HEK293T (cell line): ENCODE data around the gene MAGEF1.

ENCODE experiments used
- CTCF ChIA-PET: fragments of 350-600 bp; formaldehyde crosslinking; extraction: SDS; loops from one replicate; lab custom pipeline; 2021; ENCODE audit warnings: antibody characterized with exemption, inconsistent platforms; lab: Yijun Ruan, JAX
- POLR2A ChIA-PET: fragments of 350-600 bp; formaldehyde crosslinking; extraction: SDS; loops from one replicate; lab custom pipeline; 2020; ENCODE audit warnings: antibody characterized with exemption, inconsistent platforms; lab: Yijun Ruan, JAX
- DNase-seq: peaks from one replicate; pipeline ENCODE4 v3.0.0; 2012; ENCODE audit warnings: mixed read lengths; ENCODE audit errors: extremely low spot score
- ARNT ChIP-seq: fragments of 450-650 bp; IDR thresholded peaks from 2 replicates; pipeline ENCODE4 v1.6.1; 2017; ENCODE audit warnings: mild to moderate bottlenecking
- BHLHE40 ChIP-seq: fragments of 450-650 bp; IDR thresholded peaks from 2 replicates; pipeline ENCODE4 v1.6.1; 2016; ENCODE audit warnings: mild to moderate bottlenecking, moderate library complexity, borderline replicate concordance
- CTBP1 ChIP-seq: fragments of 450-650 bp; IDR thresholded peaks from 2 replicates; pipeline ENCODE4 v1.6.1; 2016; ENCODE audit warnings: borderline replicate concordance
- ELF4 ChIP-seq: fragments of 450-650 bp; IDR thresholded peaks from 2 replicates; pipeline ENCODE4 v1.6.1; 2017; ENCODE audit warnings: antibody characterized with exemption
- FOXA1 ChIP-seq: fragments of 450-650 bp; IDR thresholded peaks from 2 replicates; pipeline ENCODE4 v1.6.1; 2016; ENCODE audit warnings: mild to moderate bottlenecking
- FOXK2 ChIP-seq: fragments of 450-650 bp; IDR thresholded peaks from 2 replicates; pipeline ENCODE4 v1.6.1; 2016; ENCODE audit warnings: mild to moderate bottlenecking
- FOXM1 ChIP-seq: fragments of 450-650 bp; IDR thresholded peaks from 2 replicates; pipeline ENCODE4 v1.6.1; 2017; ENCODE audit warnings: mild to moderate bottlenecking, borderline replicate concordance
- HDGF ChIP-seq: fragments of 450-650 bp; IDR thresholded peaks from 2 replicates; pipeline ENCODE4 v1.6.1; 2017; ENCODE audit warnings: antibody characterized with exemption, borderline replicate concordance
- L3MBTL2 ChIP-seq: fragments of 450-650 bp; conservative IDR thresholded peaks from 2 replicates; pipeline ENCODE4 v1.6.1; 2016; ENCODE audit warnings: mild to moderate bottlenecking
- LEF1 ChIP-seq: fragments of 450-650 bp; IDR thresholded peaks from 2 replicates; pipeline ENCODE4 v1.6.1; 2017; ENCODE audit warnings: mild to moderate bottlenecking, borderline replicate concordance
- NFRKB ChIP-seq: fragments of 450-650 bp; IDR thresholded peaks from 2 replicates; pipeline ENCODE4 v1.6.1; 2016; ENCODE audit warnings: mild to moderate bottlenecking, moderate library complexity
- PKNOX1 ChIP-seq: fragments of 450-650 bp; IDR thresholded peaks from 2 replicates; pipeline ENCODE4 v1.6.1; 2016
- SP1 ChIP-seq: fragments of 450-650 bp; IDR thresholded peaks from 2 replicates; pipeline ENCODE4 v1.6.1; 2017
- SUZ12 ChIP-seq: fragments of 450-650 bp; IDR thresholded peaks from 2 replicates; pipeline ENCODE4 v1.6.1; 2016; ENCODE audit warnings: mild to moderate bottlenecking
- TARDBP ChIP-seq: fragments of 450-650 bp; IDR thresholded peaks from 2 replicates; pipeline ENCODE4 v1.6.1; 2016
- ZNF384 ChIP-seq: fragments of 450-650 bp; IDR thresholded peaks from 2 replicates; pipeline ENCODE4 v1.6.1; 2016

MAGEF1 gene

GRCh38 chr3:184758056-184758455, 46.2 kb upstream of the MAGEF1 start:
- no peak for DNase-seq
- CTCF ChIA-PET, result interaction anchor here (1.1 kb wide), 1 partner anchor 196 kb away, joined by 5 read pairs; the partner anchor contains the start of gene EPHB3
- POLR2A ChIA-PET, result no interaction called here
- TF ChIP-seq FOXA1, result no peak
- no peak for TF ChIP-seq BHLHE40
- TF ChIP-seq NFRKB, result no peak

GRCh38 chr3:184757022-184757651, 45.3 kb upstream of the MAGEF1 start:
- DNase-seq, result no peak
- ChIA-PET CTCF (interaction anchor here (1.1 kb wide), 1 partner anchor 196 kb away, joined by 5 read pairs; the partner anchor contains the start of gene EPHB3), POLR2A (no interaction called here)
- TF ChIP-seq SP1 (no peak), FOXA1 (no peak), CTBP1 (no peak), ARNT (no peak), BHLHE40 (no peak), SUZ12 (no peak), ELF4 (no peak), FOXM1 (no peak), PKNOX1 (no peak), L3MBTL2 (no peak), FOXK2 (no peak), LEF1 (no peak), HDGF (no peak), ZNF384 (no peak), NFRKB (no peak), TARDBP (no peak)

- POLR2A ChIA-PET, result no interaction called here
- no peak for DNase-seq
- CTCF ChIA-PET, result interaction anchor here (1.5 kb wide), 1 partner anchor 9 kb away, joined by 4 read pairs; no protein-coding TSS in a partner anchor
- TF ChIP-seq ELF4, result no peak
- TF ChIP-seq FOXA1, result no peak
- TF ChIP-seq SP1, result no peak
- no peak for TF ChIP-seq FOXM1
- TF ChIP-seq BHLHE40, result no peak
- TF ChIP-seq PKNOX1, result no peak
- no peak for TF ChIP-seq ZNF384
- TF ChIP-seq L3MBTL2, result no peak
- no peak for TF ChIP-seq FOXK2
These were observed 44.5 kb upstream of the MAGEF1 start for GRCh38 chr3:184756151-184757021.

- DNase-seq, result no peak
- ChIA-PET POLR2A (no interaction called here), CTCF (interaction anchor here (1.5 kb wide), 1 partner anchor 10 kb away, joined by 4 read pairs; no protein-coding TSS in a partner anchor)
- TF ChIP-seq FOXA1 (no peak), CTBP1 (no peak), ARNT (no peak), LEF1 (no peak), FOXM1 (no peak), TARDBP (no peak), ELF4 (no peak), L3MBTL2 (no peak), ZNF384 (no peak), SP1 (no peak), FOXK2 (no peak)
These were observed 43.5 kb upstream of the MAGEF1 start for GRCh38 chr3:184755315-184755731.

GRCh38 chr3:184752361-184752760, 40.5 kb upstream of the MAGEF1 start:
- CTCF ChIA-PET, result no interaction called here
- no peak for TF ChIP-seq FOXA1
- no peak for TF ChIP-seq PKNOX1
- no peak for TF ChIP-seq LEF1
- TF ChIP-seq BHLHE40, result no peak
- no peak for TF ChIP-seq FOXM1
- TF ChIP-seq SUZ12, result no peak
- TF ChIP-seq L3MBTL2, result no peak
- no peak for TF ChIP-seq ZNF384
- TF ChIP-seq NFRKB, result no peak
- no peak for TF ChIP-seq ELF4
- TF ChIP-seq ARNT, result no peak
- no peak for TF ChIP-seq HDGF
- no peak for TF ChIP-seq CTBP1
- no peak for TF ChIP-seq FOXK2
- no peak for TF ChIP-seq TARDBP
- TF ChIP-seq SP1, result no peak
- POLR2A ChIA-PET, result no interaction called here
- DNase-seq, result no peak
